H1 (cell line): Measurements from ENCODE around the gene ABHD16A. TPM values are rescaled to one million over a fixed set of nuclear protein-coding genes. Genes with fewer than 3 reads are reported as not detected.

Experiments
- POLR2AphosphoS5 ChIP-seq: IDR thresholded peaks from 2 replicates; pipeline ENCODE4 v1.6.1; 2011; ENCODE audit warnings: low read depth, low read length
- polyA plus RNA-seq, 7 experiments: library from polyadenylated mRNA; depleted of rRNA in 3 of 7; stranded (reverse) in 5 of 7; unstranded in 2 of 7; fragments of >200 nt in 5 of 7; fragments of 200-250 nt in 2 of 7; gene quantifications; 1 replicate in 5 of 7; 2 replicates in 1 of 7; 4 replicates in 1 of 7; pipeline versions ENCODE4 v1.2.1 to v1.2.3, GENCODE V29; 2011 to 2013; ENCODE audit warnings: missing spikeins in 2 of 7, mixed read lengths in 2 of 7
- total RNA-seq: library from RNA; stranded (reverse); fragmentation: NEBNext Ultra II Directional; extraction: Animal tissue kit (Norgen Biotek cat#: 25700); gene quantifications from 2 replicates; pipeline ENCODE4 v1.2.1, GENCODE V29; 2021
- TF ChIP-seq, protein P1 (sequence below), 3 experiments: IDR thresholded peaks; 1 replicate in 2 of 3; 2 replicates in 1 of 3; pipeline versions ENCODE4 v1.5.1 to v1.6.1; 2011; ENCODE audit warnings: low read length in 3 of 3, mild to moderate bottlenecking in 3 of 3, inconsistent platforms in 2 of 3, low read depth in 1 of 3, moderate library complexity in 1 of 3; ENCODE audit not compliant: insufficient read depth in 1 of 3; ENCODE audit errors: control extremely low read depth in 1 of 3

The ABHD16A gene
- total and polyA plus RNA-seq, 2 of the 8 experiments (the other 6 are each of a cell fraction or from before 2014, with no cell fraction given) = 32.9 to 40.2 TPM

DNA sequence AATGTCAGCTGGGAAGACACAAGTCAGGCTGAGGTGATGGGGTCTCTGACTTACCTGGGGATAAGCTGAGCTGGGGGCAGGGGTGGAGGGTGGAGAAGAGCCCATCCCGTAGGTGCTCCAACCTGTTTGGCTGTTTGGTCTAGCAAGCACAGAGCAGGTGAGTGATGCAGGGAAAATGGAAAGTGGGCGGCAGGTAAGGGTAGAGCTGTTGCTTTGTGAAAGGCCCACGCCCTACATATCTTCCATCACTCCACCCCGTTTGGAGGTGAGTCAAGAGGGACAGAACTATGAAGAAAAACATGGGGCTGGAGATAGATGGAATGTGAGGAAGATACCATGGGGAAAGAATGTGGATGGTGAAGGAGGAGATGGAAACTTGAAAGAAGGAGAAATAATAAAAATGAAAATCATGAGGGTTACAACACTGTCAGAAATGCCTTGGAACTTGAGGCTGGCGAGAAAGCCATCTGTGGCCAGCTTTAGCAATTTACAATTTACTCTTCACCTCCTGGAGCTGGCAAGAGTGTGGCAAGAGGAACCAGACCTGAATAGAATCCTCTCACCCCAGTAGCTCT is 17.2 kb upstream of the ABHD16A start (continued):
- TF ChIP-seq, protein P1, sequence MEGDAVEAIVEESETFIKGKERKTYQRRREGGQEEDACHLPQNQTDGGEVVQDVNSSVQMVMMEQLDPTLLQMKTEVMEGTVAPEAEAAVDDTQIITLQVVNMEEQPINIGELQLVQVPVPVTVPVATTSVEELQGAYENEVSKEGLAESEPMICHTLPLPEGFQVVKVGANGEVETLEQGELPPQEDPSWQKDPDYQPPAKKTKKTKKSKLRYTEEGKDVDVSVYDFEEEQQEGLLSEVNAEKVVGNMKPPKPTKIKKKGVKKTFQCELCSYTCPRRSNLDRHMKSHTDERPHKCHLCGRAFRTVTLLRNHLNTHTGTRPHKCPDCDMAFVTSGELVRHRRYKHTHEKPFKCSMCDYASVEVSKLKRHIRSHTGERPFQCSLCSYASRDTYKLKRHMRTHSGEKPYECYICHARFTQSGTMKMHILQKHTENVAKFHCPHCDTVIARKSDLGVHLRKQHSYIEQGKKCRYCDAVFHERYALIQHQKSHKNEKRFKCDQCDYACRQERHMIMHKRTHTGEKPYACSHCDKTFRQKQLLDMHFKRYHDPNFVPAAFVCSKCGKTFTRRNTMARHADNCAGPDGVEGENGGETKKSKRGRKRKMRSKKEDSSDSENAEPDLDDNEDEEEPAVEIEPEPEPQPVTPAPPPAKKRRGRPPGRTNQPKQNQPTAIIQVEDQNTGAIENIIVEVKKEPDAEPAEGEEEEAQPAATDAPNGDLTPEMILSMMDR (IDR thresholded peaks at IDR 0.05; ENCODE audit: control extremely low read depth in 1 of 3, insufficient read depth in 1 of 3, low read depth in 1 of 3, low read length in 3 of 3) = no peak
- TF ChIP-seq POLR2AphosphoS5 = no peak
